B cell (primary cell): ENCODE results near the gene ADAP2.

Source experiments
- EZH2 ChIP-seq: IDR thresholded peaks from 2 replicates; pipeline ENCODE4 v1.6.1; 2012; ENCODE audit warnings: borderline replicate concordance, low read depth, mild to moderate bottlenecking, moderate library complexity, low read length; ENCODE audit not compliant: insufficient read depth, poor library complexity, severe bottlenecking
- TF ChIP-seq, protein P1 (sequence below): fragments of 200-600 bp; IDR thresholded peaks from one replicate; pipeline ENCODE4 v1.8.0; 2022; ENCODE audit warnings: antibody characterized with exemption, mild to moderate bottlenecking

DNA sequence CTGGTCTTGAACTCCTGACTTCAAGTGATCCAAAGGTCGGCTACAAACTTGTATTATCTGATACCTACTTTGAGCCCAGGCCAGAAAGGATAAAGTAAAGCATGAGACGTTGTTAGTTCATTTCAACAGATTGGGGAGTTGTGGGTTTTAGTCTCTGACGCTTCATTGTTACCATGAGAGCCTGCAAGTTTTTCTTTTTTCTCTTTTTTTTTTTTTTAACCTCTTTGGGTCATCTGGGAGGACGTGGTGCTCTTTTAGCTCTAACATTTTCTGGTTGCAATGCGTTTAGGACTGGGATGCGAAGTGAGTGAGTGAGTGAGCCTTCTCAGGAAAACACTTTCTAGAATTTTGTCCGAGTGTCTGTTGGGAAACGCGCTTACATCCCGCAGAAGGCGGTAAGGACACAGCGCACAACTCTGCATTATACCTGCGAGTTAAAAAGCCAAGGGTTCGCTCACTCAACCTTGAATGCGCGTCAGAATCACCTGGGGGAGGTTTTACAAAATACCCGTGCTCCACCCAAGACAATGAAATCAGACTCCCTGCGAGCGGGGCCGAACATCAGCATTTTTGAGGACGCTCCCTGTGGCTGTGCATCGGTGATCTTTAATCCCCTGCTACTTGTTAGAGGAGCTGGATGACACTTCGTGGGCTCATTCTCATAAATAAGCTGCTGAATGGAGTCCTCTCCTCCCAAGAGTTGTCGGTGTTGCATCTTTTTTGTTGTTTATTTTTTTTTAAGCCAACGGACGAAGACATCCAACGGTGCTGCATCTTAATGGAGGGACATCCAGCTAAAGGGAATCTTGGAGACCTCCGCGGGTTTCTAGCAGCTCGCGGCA, 48.5 kb downstream of the ADAP2 start:
- TF ChIP-seq EZH2: no peak
- TF ChIP-seq, protein P1, sequence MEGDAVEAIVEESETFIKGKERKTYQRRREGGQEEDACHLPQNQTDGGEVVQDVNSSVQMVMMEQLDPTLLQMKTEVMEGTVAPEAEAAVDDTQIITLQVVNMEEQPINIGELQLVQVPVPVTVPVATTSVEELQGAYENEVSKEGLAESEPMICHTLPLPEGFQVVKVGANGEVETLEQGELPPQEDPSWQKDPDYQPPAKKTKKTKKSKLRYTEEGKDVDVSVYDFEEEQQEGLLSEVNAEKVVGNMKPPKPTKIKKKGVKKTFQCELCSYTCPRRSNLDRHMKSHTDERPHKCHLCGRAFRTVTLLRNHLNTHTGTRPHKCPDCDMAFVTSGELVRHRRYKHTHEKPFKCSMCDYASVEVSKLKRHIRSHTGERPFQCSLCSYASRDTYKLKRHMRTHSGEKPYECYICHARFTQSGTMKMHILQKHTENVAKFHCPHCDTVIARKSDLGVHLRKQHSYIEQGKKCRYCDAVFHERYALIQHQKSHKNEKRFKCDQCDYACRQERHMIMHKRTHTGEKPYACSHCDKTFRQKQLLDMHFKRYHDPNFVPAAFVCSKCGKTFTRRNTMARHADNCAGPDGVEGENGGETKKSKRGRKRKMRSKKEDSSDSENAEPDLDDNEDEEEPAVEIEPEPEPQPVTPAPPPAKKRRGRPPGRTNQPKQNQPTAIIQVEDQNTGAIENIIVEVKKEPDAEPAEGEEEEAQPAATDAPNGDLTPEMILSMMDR: no peak
